Pancreas (tissue), 10 donors: ENCODE results near the gene GPSM1. TPM values are rescaled to one million over a fixed set of nuclear protein-coding genes. Genes with fewer than 3 reads are reported as not detected.

Source experiments
- ATAC-seq, 4 donors: fragments of 200-7000 bp; cut with Tn5 transposase; one replicate each; pipeline versions ENCODE4 v1.8.0 to v1.9.1; 2020; ENCODE audit warnings: mild to moderate bottlenecking in 4 of 4, moderate library complexity in 4 of 4
- DNase-seq, 6 donors: peaks; one replicate each; pipeline ENCODE4 v3.0.0-alpha.2; 2020
- FAIRE-seq: peaks from 2 replicates; lab custom pipeline; 2012; peaks lifted over from hg19 to GRCh38; lab: Jason Lieb, UNC
- H3K27ac ChIP-seq, 4 donors: fragments of 200-600 bp; sonication (generic); 1 replicate in 3 of 4; 2 replicates in 1 of 4; pipeline versions ENCODE4 v1.5.0 to v1.8.0; 2020
- H3K27me3 ChIP-seq, 4 donors: fragments of 200-600 bp; one replicate each; pipeline ENCODE4 v1.8.0; 2021
- H3K36me3 ChIP-seq, 3 donors: fragments of 200-600 bp; sonication (generic) in 1 of 3; one replicate each; pipeline versions ENCODE4 v1.5.0 to v1.8.0; 2020 to 2021
- H3K4me1 ChIP-seq, 3 donors: fragments of 200-600 bp; one replicate each; pipeline ENCODE4 v1.8.0; 2021
- H3K4me3 ChIP-seq, 4 donors: fragments of 200-600 bp; sonication (generic) in 2 of 4; one replicate each; pipeline versions ENCODE4 v1.5.0 to v1.8.0; 2020 to 2021
- H3K9me3 ChIP-seq, 4 donors: fragments of 200-600 bp; one replicate each; pipeline ENCODE4 v1.8.0; 2021
- CTCF ChIP-seq, 4 donors: fragments of 200-600 bp; sonication (generic) in 3 of 4; IDR thresholded peaks; one replicate each; pipeline versions ENCODE4 v1.5.0 to v1.8.0; 2021; ENCODE audit warnings: antibody characterized with exemption in 4 of 4
- WGBS, 2 donors: extraction: QIAGEN DNeasy Blood & Tissue Kit; methylation state at CpG; one replicate each; pipeline ENCODE4 v1.1.7; 2013; 5-methylcytosine and 5-hydroxymethylcytosine counted together
- intact Hi-C, 3 donors: fragments of 100-400 bp; cut with DNase I; formaldehyde crosslinking; loops; one replicate each; pipeline versions ENCODE4 v1.11.1 to v1.14.2; 2022
- polyA plus RNA-seq, 2 donors: library from polyadenylated mRNA; stranded (reverse); fragments of 200-250 nt; gene quantifications; one replicate each; pipeline ENCODE4 v1.2.3, GENCODE V29; 2013
- total RNA-seq, 6 donors: library from RNA; stranded (reverse); fragmentation: NEBNext Ultra II Directional in 4 of 6; extraction: Animal tissue kit (Norgen Biotek cat#: 25700) in 4 of 6; gene quantifications; one replicate each; pipeline versions ENCODE4 v1.2.1 to v1.2.4, GENCODE V29; 2021 to 2023
- donor health status: healthy with polysubstance abuse.
- donor health status: DM: no; HTN: no; CAD: no; lungs with moderate emphysema.
- donor health status: DM: no; HTN: no; CAD: no.
- donor health status: control.
- donor health status: control.
- donor health status: Bipolar disorder and iron deficiency.
- donor health status: DM: yes; HTN: yes; CAD: no.
- donor health status: DM: no; HTN: no; CAD: no.
- donor health status: DM: no; HTN: no; CAD: no.
- donor health status: DM: yes; HTN: yes; CAD: no.

GPSM1 gene
- total and polyA plus RNA-seq, 8 donors = 6.8 to 54.4 (median 12.6) TPM

DNA sequence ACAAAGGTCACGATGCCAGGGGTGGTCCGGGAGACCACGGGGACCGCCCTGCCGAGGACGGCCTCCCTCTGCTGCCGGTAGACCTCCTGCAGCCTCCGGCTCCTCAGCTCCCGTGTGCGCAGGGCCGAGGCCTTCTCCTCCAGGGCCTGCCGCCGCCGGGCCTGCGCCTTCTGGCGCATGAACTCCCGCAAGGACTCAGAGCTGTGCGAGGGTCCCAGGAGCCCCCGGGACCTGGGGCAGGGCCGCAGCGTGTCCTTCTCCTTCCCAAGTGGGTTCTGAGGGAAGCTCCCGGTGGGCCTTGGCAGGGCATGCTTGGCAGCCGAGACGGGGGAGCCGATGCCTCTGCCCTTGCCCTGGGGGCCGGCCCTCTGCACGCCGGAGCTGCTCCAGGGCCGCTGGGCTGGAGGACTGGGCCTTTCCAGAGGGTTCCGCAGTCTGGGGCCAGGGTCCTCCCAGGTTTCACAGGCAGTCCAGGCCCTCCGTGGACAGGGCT, 36.8 kb upstream of the GPSM1 start:
- Histone ChIP-seq H3K9me3 (no peaks in the 10 kb centered on the region), H3K27ac (no peak overlapping the region), H3K36me3 (no peaks in the 10 kb centered on the region), H3K4me3 (no peak overlapping the region), H3K4me1 (no peaks in the 10 kb centered on the region), H3K27me3 (no peaks in the 10 kb centered on the region)
- 84 to 89% methylated on average over 28 to 31 of the region's 31 CpGs for WGBS, 2 donors
- ATAC-seq (no peak), FAIRE-seq (no peak), DNase-seq (peak in 2 of 6 donors; percentile 31 to 76)
- no peak for TF ChIP-seq CTCF (IDR thresholded peaks at IDR 0.05)
- intact Hi-C loops = no loop called here

- WGBS, 2 donors = 77 to 89% methylated on average over 22 of the region's 22 CpGs
- H3K9me3 ChIP-seq = no peaks in the 10 kb centered on the region
- intact Hi-C loops = no loop called here
- no peaks in the 10 kb centered on the region for H3K36me3 ChIP-seq
- no peak for ATAC-seq
- no peak for TF ChIP-seq CTCF (IDR thresholded peaks at IDR 0.05)
- DNase-seq = peak in 1 of 6 donors; percentile 49
- no peak for FAIRE-seq
- H3K27ac ChIP-seq = no peak overlapping the region
- H3K27me3 ChIP-seq = no peaks in the 10 kb centered on the region
- H3K4me1 ChIP-seq = peaks cover 3 to 4% (median 4%) of the 10 kb centered on the region in 3 donors
- H3K4me3 ChIP-seq = no peak overlapping the region
Measured at GRCh38 chr9:136291306-136292025, 35.9 kb upstream of the GPSM1 start.

DNA sequence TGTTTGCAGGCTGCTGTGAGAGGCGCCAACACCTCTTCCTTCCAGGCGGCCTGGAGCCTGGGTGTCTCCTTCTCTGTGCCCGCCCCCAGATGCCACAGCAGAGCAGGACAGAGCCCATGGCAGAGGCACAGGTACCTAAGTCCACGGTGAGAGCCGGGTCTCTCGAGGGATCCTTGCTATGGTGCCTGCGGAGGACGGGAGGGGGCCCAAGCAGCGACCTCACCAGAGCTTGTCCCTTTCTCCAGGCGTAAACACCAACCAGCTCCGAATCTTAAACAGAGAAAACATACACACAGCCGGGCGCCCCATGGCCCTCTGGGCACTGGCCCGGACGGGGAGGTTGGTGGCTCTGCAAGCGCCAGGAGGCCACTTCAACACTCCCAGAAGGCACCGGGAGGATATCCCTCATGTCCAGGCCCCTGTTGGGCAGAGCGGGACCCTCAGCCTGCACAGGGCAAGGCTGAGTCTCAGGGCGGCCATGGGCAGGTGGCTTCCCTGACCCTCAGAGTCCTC, 35.3 kb upstream of the GPSM1 start:
- Histone ChIP-seq H3K9me3 (no peaks in the 10 kb centered on the region), H3K36me3 (no peaks in the 10 kb centered on the region), H3K4me3 (no peak overlapping the region), H3K27me3 (no peaks in the 10 kb centered on the region), H3K4me1 (peaks cover 6 to 8% (median 7%) of the 10 kb centered on the region in 3 donors), H3K27ac (no peak overlapping the region)
- intact Hi-C loops = no loop called here
- peak in 2 of 6 donors; percentile 18 to 57 for DNase-seq
- TF ChIP-seq CTCF (IDR thresholded peaks at IDR 0.05) = no peak
- ATAC-seq = no peak
- FAIRE-seq = no peak
- 78 to 90% methylated on average over 19 of the region's 19 CpGs for WGBS, 2 donors

DNA sequence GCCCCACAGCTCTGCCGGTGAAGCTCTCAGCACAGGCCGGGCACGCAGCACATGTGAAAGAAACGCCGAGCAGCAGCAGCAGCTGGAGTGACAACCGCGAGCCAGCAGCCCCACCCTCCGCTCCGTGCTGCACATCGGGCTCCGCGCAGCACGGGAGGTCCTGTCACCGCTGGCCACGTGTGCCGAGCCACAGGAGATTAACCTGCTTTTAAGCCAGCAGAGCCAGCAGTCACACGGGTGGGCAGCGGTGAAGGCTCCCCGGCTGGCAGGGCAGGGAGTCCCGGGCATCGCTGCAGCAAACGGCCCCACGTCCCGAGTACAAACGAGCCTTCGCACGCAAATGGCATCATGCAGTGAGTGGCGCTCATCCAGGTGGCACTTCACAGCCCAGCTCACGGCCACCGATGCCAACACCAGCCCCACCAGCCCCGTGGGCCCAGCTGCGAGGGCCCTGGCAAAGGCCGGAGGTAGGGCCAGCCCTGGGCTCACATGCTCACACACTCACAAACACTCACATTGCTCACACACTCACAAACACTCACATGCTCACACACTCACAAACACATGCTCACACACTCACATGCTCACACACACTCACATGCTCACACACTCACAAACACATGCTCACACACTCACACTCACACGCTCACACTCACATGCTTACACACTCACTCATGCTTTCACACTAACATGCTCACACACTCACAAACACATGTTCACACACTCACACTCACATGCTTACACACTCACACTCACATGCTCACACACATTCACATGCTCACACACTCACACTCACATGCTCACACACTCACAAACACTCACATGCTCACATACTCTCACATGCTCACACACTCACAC, 34.5 kb upstream of the GPSM1 start:
- intact Hi-C loops = no loop called here
- Histone ChIP-seq H3K4me3 (no peak overlapping the region), H3K36me3 (no peaks in the 10 kb centered on the region), H3K4me1 (peaks cover 6 to 12% (median 12%) of the 10 kb centered on the region in 3 donors), H3K27me3 (no peaks in the 10 kb centered on the region), H3K27ac (no peak overlapping the region), H3K9me3 (no peaks in the 10 kb centered on the region)
- 55 to 59% methylated on average over 34 of the region's 34 CpGs for WGBS, 2 donors
- peak in 2 of 6 donors; percentile 40 to 72 for DNase-seq
- peak in 2 of 4 donors; percentile 10 to 20 for ATAC-seq
- TF ChIP-seq CTCF (IDR thresholded peaks at IDR 0.05) = no peak
- FAIRE-seq = no peak
